OCI-LY1 (cell line): ENCODE measurements around the gene PNPLA5.

Experiments used
- H2AFZ ChIP-seq: fragments of 200-600 bp; sonication (generic), shearing (Covaris generic); 2 replicates; pipeline ENCODE4 v1.6.0; 2014; ENCODE audit warnings: antibody characterized with exemption, mild to moderate bottlenecking, low read length
- H3F3A ChIP-seq: fragments of 200-600 bp; sonication (generic), shearing (Covaris generic); 2 replicates; pipeline ENCODE4 v1.6.0; 2014; ENCODE audit warnings: mild to moderate bottlenecking, antibody characterized with exemption, low read length, moderate library complexity; ENCODE audit not compliant: insufficient read depth
- H3K27ac ChIP-seq: fragments of 200-600 bp; sonication (generic); 2 replicates; pipeline ENCODE4 v1.5.1; 2014; ENCODE audit warnings: low read length, mixed run types, mild to moderate bottlenecking, low read depth; ENCODE audit not compliant: poor library complexity, severe bottlenecking
- H3K27me3 ChIP-seq: fragments of 200-600 bp; sonication (generic); 2 replicates; pipeline ENCODE4 v1.6.0; 2014; ENCODE audit warnings: antibody characterized with exemption, mild to moderate bottlenecking, low read length, moderate library complexity; ENCODE audit not compliant: insufficient read depth
- H3K36me3 ChIP-seq: fragments of 200-600 bp; sonication (generic); 2 replicates; pipeline ENCODE4 v1.6.1; 2014; ENCODE audit warnings: mild to moderate bottlenecking, antibody characterized with exemption, low read length, moderate library complexity, mixed read lengths; ENCODE audit not compliant: insufficient read depth
- H3K4me1 ChIP-seq: fragments of 200-600 bp; sonication (generic); 2 replicates; pipeline ENCODE4 v1.5.1; 2014; ENCODE audit warnings: mild to moderate bottlenecking, low read length, moderate library complexity; ENCODE audit not compliant: insufficient read depth, severe bottlenecking
- H3K4me2 ChIP-seq: fragments of 200-600 bp; sonication (generic), shearing (Covaris generic); 2 replicates; pipeline ENCODE4 v1.6.1; 2014; ENCODE audit warnings: low read length
- H3K4me3 ChIP-seq: fragments of 200-600 bp; sonication (generic); 2 replicates; pipeline ENCODE4 v1.5.1; 2014; ENCODE audit warnings: low read length, low read depth, mild to moderate bottlenecking, mixed read lengths; ENCODE audit not compliant: poor library complexity, severe bottlenecking
- H3K79me2 ChIP-seq: fragments of 200-600 bp; shearing (Covaris generic); 2 replicates; pipeline ENCODE4 v1.6.1; 2016; ENCODE audit warnings: mixed run types, low read length, mixed read lengths; ENCODE audit not compliant: insufficient read depth
- H3K9ac ChIP-seq: fragments of 200-600 bp; sonication (generic), shearing (Covaris generic); 2 replicates; pipeline ENCODE4 v1.6.1; 2014; ENCODE audit warnings: mild to moderate bottlenecking, low read length, mixed read lengths
- H3K9me2 ChIP-seq: fragments of 200-600 bp; sonication (generic), shearing (Covaris generic); 2 replicates; pipeline ENCODE4 v1.6.1; 2014; ENCODE audit warnings: low read depth, mild to moderate bottlenecking, low read length, mixed read lengths
- H3K9me3 ChIP-seq: fragments of 200-600 bp; shearing (Covaris generic); 2 replicates; pipeline ENCODE4 v1.6.1; 2014; ENCODE audit warnings: low read length, mixed read lengths
- H4K20me1 ChIP-seq: fragments of 200-600 bp; sonication (generic), shearing (Covaris generic); 2 replicates; pipeline ENCODE4 v1.6.0; 2016; ENCODE audit warnings: mild to moderate bottlenecking, low read length; ENCODE audit not compliant: insufficient read depth
- EZH2 ChIP-seq: fragments of 200-600 bp; sonication (generic), shearing (Covaris generic); IDR thresholded peaks from 2 replicates; pipeline ENCODE4 v1.8.0; 2017; ENCODE audit warnings: borderline replicate concordance, mixed run types, mild to moderate bottlenecking, antibody characterized with exemption, low read length, moderate library complexity, mixed read lengths
- TF ChIP-seq, protein P1 (sequence below): fragments of 200-600 bp; sonication (generic), shearing (Covaris generic); IDR thresholded peaks from 2 replicates; pipeline ENCODE4 v1.5.1; 2017; ENCODE audit warnings: mild to moderate bottlenecking, antibody characterized with exemption, low read length, moderate library complexity, mixed read lengths

PNPLA5 gene, protein sequence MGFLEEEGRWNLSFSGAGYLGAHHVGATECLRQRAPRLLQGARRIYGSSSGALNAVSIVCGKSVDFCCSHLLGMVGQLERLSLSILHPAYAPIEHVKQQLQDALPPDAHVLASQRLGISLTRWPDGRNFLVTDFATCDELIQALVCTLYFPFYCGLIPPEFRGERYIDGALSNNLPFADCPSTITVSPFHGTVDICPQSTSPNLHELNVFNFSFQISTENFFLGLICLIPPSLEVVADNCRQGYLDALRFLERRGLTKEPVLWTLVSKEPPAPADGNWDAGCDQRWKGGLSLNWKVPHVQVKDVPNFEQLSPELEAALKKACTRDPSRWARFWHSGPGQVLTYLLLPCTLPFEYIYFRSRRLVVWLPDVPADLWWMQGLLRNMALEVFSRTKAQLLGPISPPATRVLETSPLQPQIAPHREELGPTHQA

DNA sequence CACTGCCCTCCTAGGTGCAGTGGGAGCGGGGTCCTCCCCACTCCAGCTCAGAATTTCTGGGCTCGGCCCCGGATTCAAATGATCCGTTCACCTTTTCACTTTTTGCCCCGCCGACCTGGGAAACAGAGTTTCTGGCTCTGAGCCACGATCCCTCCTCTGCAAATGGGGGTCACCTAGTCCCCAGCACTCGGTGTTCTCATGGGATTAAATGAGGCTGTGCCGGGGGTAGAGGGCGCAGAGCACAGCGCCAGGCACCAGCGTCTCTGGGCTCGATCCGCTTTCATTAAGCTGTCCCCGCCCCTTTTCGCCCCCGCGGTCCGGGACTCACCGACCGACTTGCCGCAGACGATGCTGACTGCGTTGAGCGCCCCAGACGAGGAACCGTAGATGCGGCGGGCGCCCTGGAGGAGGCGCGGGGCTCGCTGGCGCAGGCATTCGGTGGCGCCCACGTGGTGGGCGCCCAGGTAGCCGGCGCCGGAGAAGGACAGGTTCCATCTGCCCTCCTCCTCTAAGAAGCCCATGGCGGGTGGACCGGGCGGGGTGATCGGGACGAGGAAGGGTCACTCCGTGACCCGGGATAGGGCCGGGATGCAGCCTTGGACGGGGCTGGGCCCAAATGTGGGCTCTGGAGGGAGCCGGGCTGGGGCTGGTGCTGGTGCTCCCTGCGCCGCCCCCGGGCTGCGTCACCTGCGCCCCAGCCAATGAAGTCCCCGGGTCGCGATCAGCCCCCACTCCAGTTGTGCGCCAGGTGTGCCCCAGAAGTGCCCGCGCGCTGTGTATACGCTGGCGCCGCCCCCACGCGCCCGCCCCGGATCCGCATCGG, at the start of gene PNPLA5:
PNPLA5 (minus strand) TSS at position 654 of the 823 bp plus-strand sequence; CDS start at position 521, 133 bp downstream.
- H3K4me3 ChIP-seq, result no peak within 1 kb of the TSS
- no peaks in the 10 kb centered on the region for H3K9me2 ChIP-seq
- H3K36me3 ChIP-seq, result no peaks in the 10 kb centered on the region
- H2AFZ ChIP-seq, result no peak within 1 kb of the TSS
- TF ChIP-seq, protein P1, sequence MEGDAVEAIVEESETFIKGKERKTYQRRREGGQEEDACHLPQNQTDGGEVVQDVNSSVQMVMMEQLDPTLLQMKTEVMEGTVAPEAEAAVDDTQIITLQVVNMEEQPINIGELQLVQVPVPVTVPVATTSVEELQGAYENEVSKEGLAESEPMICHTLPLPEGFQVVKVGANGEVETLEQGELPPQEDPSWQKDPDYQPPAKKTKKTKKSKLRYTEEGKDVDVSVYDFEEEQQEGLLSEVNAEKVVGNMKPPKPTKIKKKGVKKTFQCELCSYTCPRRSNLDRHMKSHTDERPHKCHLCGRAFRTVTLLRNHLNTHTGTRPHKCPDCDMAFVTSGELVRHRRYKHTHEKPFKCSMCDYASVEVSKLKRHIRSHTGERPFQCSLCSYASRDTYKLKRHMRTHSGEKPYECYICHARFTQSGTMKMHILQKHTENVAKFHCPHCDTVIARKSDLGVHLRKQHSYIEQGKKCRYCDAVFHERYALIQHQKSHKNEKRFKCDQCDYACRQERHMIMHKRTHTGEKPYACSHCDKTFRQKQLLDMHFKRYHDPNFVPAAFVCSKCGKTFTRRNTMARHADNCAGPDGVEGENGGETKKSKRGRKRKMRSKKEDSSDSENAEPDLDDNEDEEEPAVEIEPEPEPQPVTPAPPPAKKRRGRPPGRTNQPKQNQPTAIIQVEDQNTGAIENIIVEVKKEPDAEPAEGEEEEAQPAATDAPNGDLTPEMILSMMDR, result no peak
- TF ChIP-seq EZH2, result no peak
- H3K4me2 ChIP-seq, result no peak within 1 kb of the TSS
- H3K27me3 ChIP-seq, result peaks cover 11% of the 10 kb centered on the region; the same call in 1 of the 2 replicates
- no peaks in the 10 kb centered on the region for H3K4me1 ChIP-seq
- H3K9me3 ChIP-seq, result no peaks in the 10 kb centered on the region
- H4K20me1 ChIP-seq, result no peaks in the 10 kb centered on the region
- H3K27ac ChIP-seq, result no peak within 1 kb of the TSS
- no peak within 1 kb of the TSS for H3K9ac ChIP-seq
- no peaks in the 10 kb centered on the region for H3K79me2 ChIP-seq
- no peaks in the 10 kb centered on the region for H3F3A ChIP-seq

DNA sequence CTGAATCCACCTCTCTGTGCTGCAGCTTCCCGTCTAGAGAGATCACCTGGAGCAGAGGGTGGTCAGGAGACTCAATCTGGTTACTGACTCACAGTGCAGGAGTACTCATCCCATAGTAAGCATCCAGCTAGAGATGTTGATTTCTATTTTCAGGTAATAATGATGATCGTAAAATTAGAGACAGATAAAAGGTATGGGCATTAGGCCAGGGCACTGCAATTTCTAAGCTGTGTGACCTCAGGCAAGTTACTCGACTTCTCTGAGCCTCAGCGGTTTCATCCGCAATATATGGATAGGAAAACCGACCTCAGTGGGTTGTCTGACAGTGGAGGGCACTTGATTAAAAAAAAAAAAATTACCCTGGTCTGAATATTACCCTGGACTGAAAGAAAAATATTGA, 49.6 kb upstream of the PNPLA5 start:
- Histone ChIP-seq H3K4me1 (no peaks in the 10 kb centered on the region), H3F3A (no peaks in the 10 kb centered on the region), H3K79me2 (no peaks in the 10 kb centered on the region), H3K9ac (no peak overlapping the region), H3K9me3 (no peaks in the 10 kb centered on the region), H3K36me3 (no peaks in the 10 kb centered on the region), H3K27ac (no peak overlapping the region), H4K20me1 (no peaks in the 10 kb centered on the region), H3K4me2 (no peak overlapping the region), H3K27me3 (no peaks in the 10 kb centered on the region; the same call in 1 of the 2 replicates), H3K9me2 (no peaks in the 10 kb centered on the region), H2AFZ (no peak overlapping the region), H3K4me3 (no peak overlapping the region)
- TF ChIP-seq, protein P1, result no peak
- no peak for TF ChIP-seq EZH2

DNA sequence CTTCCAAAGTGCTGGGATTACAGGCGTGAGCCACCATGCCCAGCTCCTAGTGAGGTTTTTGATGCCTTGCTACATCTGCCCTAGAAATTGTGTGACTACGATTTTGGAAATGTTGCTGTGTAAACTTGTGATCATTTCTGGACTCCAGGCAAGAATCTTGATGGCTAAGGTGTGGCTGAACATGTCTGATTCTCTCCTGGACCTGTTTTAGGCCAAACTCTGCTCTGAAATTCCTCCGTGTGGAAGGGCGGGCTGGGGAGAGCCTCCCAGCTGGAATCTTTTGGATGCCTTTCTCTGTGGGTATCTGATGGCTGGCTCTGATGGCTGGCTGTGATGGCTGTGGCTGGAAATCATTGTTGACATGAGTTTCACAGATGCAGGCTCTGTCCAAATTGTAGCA, 40.0 kb upstream of the PNPLA5 start:
- Histone ChIP-seq H3K9me3 (no peaks in the 10 kb centered on the region), H3K36me3 (no peaks in the 10 kb centered on the region), H3K27ac (no peak overlapping the region), H3K9ac (no peak overlapping the region), H3K79me2 (no peaks in the 10 kb centered on the region), H2AFZ (no peak overlapping the region), H3K27me3 (peaks cover 5% of the 10 kb centered on the region; the same call in 1 of the 2 replicates), H3K4me1 (no peaks in the 10 kb centered on the region), H3F3A (no peaks in the 10 kb centered on the region), H4K20me1 (no peaks in the 10 kb centered on the region), H3K9me2 (no peaks in the 10 kb centered on the region), H3K4me2 (no peak overlapping the region), H3K4me3 (no peak overlapping the region)
- TF ChIP-seq, protein P1, result no peak
- no peak for TF ChIP-seq EZH2
